Right atrium auricular region (tissue), 2 donors: ENCODE data around the gene MRPL43. TPM values are rescaled to one million over a fixed set of nuclear protein-coding genes. Genes with fewer than 3 reads are reported as not detected.
A peak's percentile ranks its signal among the peaks of the same experiment; 100 is the strongest.

Experiments
- DNase-seq: peaks from one replicate; pipeline ENCODE4 v3.0.0-alpha.2; 2019; ENCODE audit warnings: low spot score
- H3K27ac ChIP-seq, 2 donors: fragments of 200-600 bp; sonication (generic); 1 replicate in 1 of 2; 2 replicates in 1 of 2; pipeline ENCODE4 v1.5.1; 2016 to 2019
- H3K27me3 ChIP-seq, 2 donors: fragments of 200-600 bp; sonication (generic); one replicate each; pipeline versions ENCODE4 v1.5.1 to v1.6.0; 2017 to 2019
- H3K36me3 ChIP-seq: fragments of 200-600 bp; sonication (generic); one replicate; pipeline ENCODE4 v1.5.1; 2016
- H3K4me1 ChIP-seq, 2 donors: fragments of 200-600 bp; sonication (generic); one replicate each; pipeline versions ENCODE4 v1.5.1 to v1.6.0; 2017 to 2019
- H3K4me3 ChIP-seq, 2 donors: fragments of 200-600 bp; sonication (generic); 1 replicate in 1 of 2; 2 replicates in 1 of 2; pipeline ENCODE4 v1.5.1; 2017 to 2019; ENCODE audit warnings: mild to moderate bottlenecking in 1 of 2, moderate library complexity in 1 of 2
- H3K9me3 ChIP-seq, 2 donors: fragments of 200-600 bp; sonication (generic); one replicate each; pipeline ENCODE4 v1.5.1; 2019
- total RNA-seq, 2 donors: library from RNA; depleted of rRNA; stranded (reverse); fragments of >200 nt; gene quantifications; one replicate each; pipeline ENCODE4 v1.1.0, GENCODE V29; 2016
- TF ChIP-seq, protein P1 (sequence below), 2 donors: fragments of 200-600 bp; sonication (generic); IDR thresholded peaks; one replicate each; pipeline ENCODE4 v1.5.1; 2019; ENCODE audit warnings: antibody characterized with exemption in 2 of 2

Gene MRPL43
- total RNA-seq, 2 donors from 2014 or later, result 60.1 to 88.4 TPM

GRCh38 chr10:101012525-101013364 lies 25.4 kb upstream of the MRPL43 start:
- peak; percentile 92 for DNase-seq
- TF ChIP-seq, protein P1, sequence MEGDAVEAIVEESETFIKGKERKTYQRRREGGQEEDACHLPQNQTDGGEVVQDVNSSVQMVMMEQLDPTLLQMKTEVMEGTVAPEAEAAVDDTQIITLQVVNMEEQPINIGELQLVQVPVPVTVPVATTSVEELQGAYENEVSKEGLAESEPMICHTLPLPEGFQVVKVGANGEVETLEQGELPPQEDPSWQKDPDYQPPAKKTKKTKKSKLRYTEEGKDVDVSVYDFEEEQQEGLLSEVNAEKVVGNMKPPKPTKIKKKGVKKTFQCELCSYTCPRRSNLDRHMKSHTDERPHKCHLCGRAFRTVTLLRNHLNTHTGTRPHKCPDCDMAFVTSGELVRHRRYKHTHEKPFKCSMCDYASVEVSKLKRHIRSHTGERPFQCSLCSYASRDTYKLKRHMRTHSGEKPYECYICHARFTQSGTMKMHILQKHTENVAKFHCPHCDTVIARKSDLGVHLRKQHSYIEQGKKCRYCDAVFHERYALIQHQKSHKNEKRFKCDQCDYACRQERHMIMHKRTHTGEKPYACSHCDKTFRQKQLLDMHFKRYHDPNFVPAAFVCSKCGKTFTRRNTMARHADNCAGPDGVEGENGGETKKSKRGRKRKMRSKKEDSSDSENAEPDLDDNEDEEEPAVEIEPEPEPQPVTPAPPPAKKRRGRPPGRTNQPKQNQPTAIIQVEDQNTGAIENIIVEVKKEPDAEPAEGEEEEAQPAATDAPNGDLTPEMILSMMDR (IDR thresholded peaks at IDR 0.05), result peak; percentile 94 to 95
- Histone ChIP-seq H3K4me1 (peaks cover 0 to 37% of the 10 kb centered on the region in 2 donors), H3K36me3 (no peaks in the 10 kb centered on the region), H3K27me3 (no peaks in the 10 kb centered on the region), H3K9me3 (no peaks in the 10 kb centered on the region), H3K27ac (peak overlapping the region; percentile 46 to 55), H3K4me3 (no peak overlapping the region)

GRCh38 chr10:101011517-101012423 lies 24.5 kb upstream of the MRPL43 start:
- Histone ChIP-seq H3K36me3 (peaks cover 6% of the 10 kb centered on the region), H3K27ac (peak overlapping the region in 1 of 2 donors; percentile 46), H3K9me3 (no peaks in the 10 kb centered on the region), H3K27me3 (no peaks in the 10 kb centered on the region), H3K4me1 (peaks cover 0 to 47% of the 10 kb centered on the region in 2 donors), H3K4me3 (no peak overlapping the region)
- TF ChIP-seq, protein P1 (IDR thresholded peaks at IDR 0.05), result no peak
- no peak for DNase-seq

- no peak overlapping the region for H3K27ac ChIP-seq
- H3K4me1 ChIP-seq, result peaks cover 0 to 55% of the 10 kb centered on the region in 2 donors
- TF ChIP-seq, protein P1 (IDR thresholded peaks at IDR 0.05), result no peak
- DNase-seq, result no peak
- no peaks in the 10 kb centered on the region for H3K9me3 ChIP-seq
- no peaks in the 10 kb centered on the region for H3K27me3 ChIP-seq
- H3K4me3 ChIP-seq, result no peak overlapping the region
- H3K36me3 ChIP-seq, result peaks cover 20% of the 10 kb centered on the region
Observed at GRCh38 chr10:101010329-101010728, 23.0 kb upstream of the MRPL43 start.

DNA sequence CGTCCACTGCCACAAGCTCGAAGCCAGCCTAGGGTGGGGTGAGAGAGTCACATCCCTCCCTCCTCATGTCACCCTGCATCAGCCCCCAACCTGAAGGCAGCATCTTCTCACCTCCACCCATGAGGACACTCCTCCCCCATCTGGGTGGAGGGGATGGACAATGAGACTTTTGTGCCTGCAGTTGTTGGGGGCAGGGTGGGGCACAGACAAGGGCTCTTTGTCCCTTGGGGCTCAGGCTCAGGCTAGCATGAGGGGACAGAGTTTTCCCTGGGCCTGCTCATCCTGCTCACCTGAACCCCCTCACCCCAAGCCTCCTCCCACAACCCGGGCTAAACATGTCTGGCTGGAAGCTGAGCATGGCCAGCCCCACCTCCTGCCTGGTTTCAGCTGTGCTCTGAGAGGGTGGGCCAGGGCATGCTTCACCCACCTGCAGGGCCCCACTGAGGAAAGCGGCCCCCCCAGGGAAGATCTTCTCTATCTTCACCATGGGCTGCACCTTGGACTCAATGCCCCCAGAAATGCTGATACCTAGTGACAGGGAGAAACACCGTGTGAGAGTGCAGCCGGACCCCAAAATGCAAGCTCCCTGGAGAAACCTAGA lies 21.6 kb upstream of the MRPL43 start:
- no peaks in the 10 kb centered on the region for H3K27me3 ChIP-seq
- peaks cover 0 to 64% of the 10 kb centered on the region in 2 donors for H3K4me1 ChIP-seq
- H3K4me3 ChIP-seq, result no peak overlapping the region
- no peak overlapping the region for H3K27ac ChIP-seq
- TF ChIP-seq, protein P1 (IDR thresholded peaks at IDR 0.05), result no peak
- DNase-seq, result no peak
- H3K9me3 ChIP-seq, result no peaks in the 10 kb centered on the region
- H3K36me3 ChIP-seq, result peaks cover 31% of the 10 kb centered on the region

DNA sequence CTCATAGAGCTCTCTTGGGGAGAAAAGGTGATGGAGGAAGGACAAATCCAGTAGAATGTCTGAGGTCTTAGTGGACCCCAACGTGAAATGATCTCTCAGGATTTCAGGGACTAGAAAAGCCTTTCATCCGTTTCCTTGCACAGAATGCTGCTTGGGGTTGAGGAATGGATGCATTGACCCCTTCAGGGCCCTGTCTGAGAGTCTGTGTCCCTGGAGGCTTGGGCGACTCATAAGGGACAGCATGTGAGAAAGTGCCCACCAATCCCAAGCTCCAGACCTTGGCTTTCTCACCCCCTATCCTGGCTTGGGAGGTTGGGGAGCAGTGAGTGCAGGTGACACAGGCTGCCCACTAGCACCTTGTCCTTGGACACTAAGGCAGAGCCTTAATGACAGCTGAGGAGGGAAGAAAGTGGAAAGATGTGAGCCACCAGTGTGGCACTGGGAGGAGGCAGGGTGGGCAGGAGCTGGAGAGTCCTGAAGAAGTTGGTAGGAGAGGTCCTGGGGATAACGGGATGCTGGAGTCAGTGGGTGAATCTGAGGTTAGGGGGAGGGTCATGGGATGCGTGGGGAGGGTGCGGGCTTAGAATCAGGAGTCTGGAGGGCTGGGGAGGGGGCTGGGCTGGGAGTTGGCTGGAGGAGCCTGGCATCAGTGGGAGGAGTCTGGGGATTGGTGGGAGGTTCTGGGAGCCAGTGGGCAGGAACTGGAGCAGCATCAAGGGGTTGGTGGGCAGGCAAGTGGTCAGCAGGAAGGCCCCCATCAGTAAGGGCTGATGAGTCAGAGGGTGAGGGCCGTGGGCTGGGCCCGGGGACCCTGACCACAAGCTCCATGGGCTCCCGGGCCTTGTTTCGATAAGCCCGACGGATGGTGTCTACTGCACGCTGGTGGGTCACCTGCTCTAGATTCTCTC lies 20.9 kb upstream of the MRPL43 start:
- TF ChIP-seq, protein P1 (IDR thresholded peaks at IDR 0.05), result no peak
- DNase-seq, result no peak
- H3K9me3 ChIP-seq, result no peaks in the 10 kb centered on the region
- peaks cover 0 to 66% of the 10 kb centered on the region in 2 donors for H3K4me1 ChIP-seq
- peak overlapping the region in 1 of 2 donors; percentile 7 for H3K27ac ChIP-seq
- H3K27me3 ChIP-seq, result no peaks in the 10 kb centered on the region
- H3K36me3 ChIP-seq, result peaks cover 39% of the 10 kb centered on the region
- no peak overlapping the region for H3K4me3 ChIP-seq
